PFSK-1 (cell line): ENCODE results near the gene ANXA8.

Experiments
- POLR2AphosphoS5 ChIP-seq: IDR thresholded peaks from 2 replicates; pipeline ENCODE4 v1.6.1; 2012; ENCODE audit warnings: low read depth, mild to moderate bottlenecking, control low read depth, low read length, moderate library complexity
- TF ChIP-seq, protein P1 (sequence below), 2 experiments: IDR thresholded peaks; 2 replicates each; pipeline versions ENCODE4 v1.6.1 to v1.8.0; 2011 to 2012; ENCODE audit warnings: low read depth in 2 of 2, low read length in 2 of 2, control low read depth in 1 of 2, inconsistent platforms in 1 of 2, mild to moderate bottlenecking in 1 of 2, moderate library complexity in 1 of 2; ENCODE audit not compliant: insufficient read depth in 1 of 2

GRCh38 chr10:47452495-47453140 lies 31.3 kb downstream of the ANXA8 start:
- TF ChIP-seq, protein P1, sequence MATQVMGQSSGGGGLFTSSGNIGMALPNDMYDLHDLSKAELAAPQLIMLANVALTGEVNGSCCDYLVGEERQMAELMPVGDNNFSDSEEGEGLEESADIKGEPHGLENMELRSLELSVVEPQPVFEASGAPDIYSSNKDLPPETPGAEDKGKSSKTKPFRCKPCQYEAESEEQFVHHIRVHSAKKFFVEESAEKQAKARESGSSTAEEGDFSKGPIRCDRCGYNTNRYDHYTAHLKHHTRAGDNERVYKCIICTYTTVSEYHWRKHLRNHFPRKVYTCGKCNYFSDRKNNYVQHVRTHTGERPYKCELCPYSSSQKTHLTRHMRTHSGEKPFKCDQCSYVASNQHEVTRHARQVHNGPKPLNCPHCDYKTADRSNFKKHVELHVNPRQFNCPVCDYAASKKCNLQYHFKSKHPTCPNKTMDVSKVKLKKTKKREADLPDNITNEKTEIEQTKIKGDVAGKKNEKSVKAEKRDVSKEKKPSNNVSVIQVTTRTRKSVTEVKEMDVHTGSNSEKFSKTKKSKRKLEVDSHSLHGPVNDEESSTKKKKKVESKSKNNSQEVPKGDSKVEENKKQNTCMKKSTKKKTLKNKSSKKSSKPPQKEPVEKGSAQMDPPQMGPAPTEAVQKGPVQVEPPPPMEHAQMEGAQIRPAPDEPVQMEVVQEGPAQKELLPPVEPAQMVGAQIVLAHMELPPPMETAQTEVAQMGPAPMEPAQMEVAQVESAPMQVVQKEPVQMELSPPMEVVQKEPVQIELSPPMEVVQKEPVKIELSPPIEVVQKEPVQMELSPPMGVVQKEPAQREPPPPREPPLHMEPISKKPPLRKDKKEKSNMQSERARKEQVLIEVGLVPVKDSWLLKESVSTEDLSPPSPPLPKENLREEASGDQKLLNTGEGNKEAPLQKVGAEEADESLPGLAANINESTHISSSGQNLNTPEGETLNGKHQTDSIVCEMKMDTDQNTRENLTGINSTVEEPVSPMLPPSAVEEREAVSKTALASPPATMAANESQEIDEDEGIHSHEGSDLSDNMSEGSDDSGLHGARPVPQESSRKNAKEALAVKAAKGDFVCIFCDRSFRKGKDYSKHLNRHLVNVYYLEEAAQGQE (IDR thresholded peaks at IDR 0.05; ENCODE audit: insufficient read depth in 1 of 2, low read depth in 2 of 2, low read length in 2 of 2), result no peak
- no peak for TF ChIP-seq POLR2AphosphoS5
